Posterior cingulate gyrus (tissue), 11 donors: ENCODE data around the gene MAP2K7.
"Not testable (repeated sequence)": the region's sequence is repeated elsewhere in the genome, so short reads cannot be mapped to it uniquely, and the experiment has no call there.

Experiments
- DNase-seq, 10 donors: peaks; one replicate each; pipeline versions ENCODE4 v3.0.0 to v3.0.0-alpha.2; 2020 to 2021; ENCODE audit warnings: mixed read lengths in 3 of 10
- intact Hi-C: fragments of 100-400 bp; cut with DNase I; formaldehyde crosslinking; loops from one replicate; pipeline ENCODE4 v1.15.1; 2023

The MAP2K7 gene

DNA sequence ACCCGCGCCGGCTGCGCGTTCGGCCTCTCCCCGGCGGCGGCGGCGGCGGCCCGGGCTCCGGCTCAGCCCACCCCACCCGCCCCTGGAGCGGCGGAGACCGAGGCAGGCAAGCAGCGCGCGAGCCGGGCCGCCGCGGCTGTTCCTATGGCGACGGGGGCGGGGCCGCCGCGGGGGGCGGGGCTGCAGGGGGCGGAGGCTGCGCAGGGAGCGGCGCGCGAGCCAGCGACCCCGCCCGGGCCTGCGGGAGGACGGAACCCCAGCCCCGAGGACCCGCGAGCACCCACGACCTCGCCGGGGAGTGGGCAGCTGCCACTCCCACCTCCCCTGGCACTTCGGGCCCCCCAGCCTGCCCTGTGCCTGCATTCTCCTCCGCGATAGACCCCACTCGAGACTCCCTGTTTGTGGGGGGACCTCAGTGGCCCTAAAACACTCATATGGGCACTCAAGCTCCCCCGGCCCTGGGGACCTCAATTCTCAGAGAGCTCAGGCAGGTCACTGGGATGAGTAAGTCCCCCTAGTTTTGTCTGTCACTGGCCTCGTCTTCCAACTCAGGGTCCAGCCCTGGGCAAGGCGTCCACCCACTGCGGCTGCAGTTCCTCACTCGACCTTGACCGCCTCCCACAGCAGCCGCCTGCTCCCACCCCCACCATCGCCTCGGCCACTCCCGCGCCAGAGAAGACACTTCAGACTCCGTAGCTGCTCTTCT, 22.5 kb downstream of the MAP2K7 start, which contains the start of gene CTXN1:
CTXN1 (minus strand) TSS at position 115 of the 706 bp plus-strand sequence. CDS start 597 bp downstream, outside the sequence.
- intact Hi-C loops = no loop called here
- peak in 9 of 10 donors; percentile 44 to 96 (median 69) for DNase-seq

DNA sequence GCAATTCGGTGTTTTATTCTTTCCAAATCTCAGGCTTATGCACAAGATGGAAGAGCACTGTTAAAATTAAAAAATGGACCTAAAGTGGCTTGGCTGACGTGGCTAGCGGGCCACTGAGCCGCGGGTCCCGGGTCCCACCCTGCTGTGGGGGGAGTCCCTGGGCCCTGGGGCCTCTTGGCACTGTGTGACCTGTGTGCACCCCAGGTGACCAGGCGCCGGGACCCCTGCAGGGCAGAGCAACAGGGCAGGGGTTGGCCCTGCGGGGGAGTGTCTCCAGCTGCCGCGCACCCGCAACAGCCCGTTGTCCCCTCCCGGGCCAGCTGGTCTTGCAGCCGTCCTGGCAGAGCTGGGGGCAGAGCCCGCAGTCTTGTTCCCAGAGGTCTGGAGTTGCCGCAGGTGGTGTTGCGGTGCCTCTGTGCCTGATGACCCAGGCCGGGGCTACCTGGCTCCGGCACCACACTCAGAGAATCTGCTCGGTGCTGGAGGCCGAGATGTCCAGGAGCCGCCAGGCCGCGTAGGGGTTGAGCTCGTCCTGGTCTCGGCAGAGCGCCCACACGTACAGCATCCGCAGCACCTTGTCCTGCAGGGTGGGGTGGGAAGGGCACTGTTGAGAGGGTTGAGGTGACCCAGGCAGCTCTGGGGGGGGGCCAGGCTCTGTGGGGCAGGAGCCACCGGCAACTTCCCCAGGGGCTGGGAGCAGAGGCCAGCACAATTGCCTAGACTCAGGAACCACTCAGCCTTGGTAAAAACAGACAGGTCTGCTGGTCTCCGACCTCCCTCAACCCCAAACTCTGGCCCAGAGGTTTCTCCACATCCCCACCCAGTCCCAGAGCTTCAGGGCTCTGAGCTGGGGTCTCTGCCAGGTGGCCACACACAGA, 23.3 kb downstream of the MAP2K7 start:
- DNase-seq = peak in 1 of 10 donors; percentile 83
- intact Hi-C loops = no loop called here

DNA sequence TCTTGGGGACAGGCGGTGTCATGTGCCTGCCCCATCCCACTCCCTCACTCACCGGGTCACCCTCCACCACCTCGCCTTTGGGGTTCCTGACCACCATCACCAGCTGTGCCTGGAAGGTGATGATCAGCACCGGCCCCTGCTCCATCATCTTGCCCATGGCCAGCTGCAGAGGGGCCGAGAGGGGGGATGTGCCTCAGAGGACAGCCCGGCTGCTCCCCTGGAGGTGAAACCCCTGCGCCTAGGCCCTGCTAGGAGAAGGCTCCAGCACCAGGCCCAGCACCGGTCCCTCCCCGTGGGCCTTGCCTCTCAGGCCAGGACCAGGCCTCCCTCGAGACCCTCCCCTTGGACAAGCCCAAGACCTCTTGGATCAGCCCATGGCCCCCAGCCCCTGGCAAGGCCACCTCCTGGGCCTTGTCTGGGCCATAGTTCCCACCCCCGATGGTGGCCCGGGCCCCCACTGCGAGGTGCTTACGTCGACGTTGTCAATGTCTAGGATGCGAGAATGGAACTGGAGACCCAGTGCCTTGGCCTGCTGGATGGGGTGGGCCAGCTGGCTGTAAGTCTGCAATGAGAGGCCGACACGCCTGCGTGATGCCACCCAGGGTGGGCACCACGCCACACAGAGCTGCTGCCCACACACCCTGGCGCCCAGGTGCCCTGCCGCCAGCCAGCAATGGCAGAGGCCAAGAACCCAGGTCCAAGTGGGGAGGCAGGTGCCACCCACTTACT, 24.1 kb downstream of the MAP2K7 start:
- DNase-seq = peak in 1 of 10 donors; percentile 80
- intact Hi-C loops = no loop called here

DNA sequence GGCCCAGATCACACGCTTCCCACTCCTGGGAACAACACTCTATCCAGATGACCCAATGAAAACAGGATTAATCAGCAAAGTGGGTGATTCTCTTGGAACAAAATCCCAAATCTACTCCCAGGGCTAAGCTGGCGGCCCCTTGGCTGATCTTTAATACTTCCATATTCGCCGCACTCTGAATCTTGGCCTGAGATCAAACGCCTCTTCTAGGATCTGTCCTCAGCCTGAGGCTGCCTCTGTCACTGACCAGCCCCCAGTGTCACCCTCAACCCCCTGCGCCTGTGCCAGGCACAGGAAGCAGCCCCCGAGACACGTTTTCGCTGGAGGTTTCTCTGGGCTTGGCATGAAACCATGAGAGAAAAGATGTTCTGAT, 24.6 kb downstream of the MAP2K7 start:
- intact Hi-C loops = no loop called here
- no peak for DNase-seq

DNA sequence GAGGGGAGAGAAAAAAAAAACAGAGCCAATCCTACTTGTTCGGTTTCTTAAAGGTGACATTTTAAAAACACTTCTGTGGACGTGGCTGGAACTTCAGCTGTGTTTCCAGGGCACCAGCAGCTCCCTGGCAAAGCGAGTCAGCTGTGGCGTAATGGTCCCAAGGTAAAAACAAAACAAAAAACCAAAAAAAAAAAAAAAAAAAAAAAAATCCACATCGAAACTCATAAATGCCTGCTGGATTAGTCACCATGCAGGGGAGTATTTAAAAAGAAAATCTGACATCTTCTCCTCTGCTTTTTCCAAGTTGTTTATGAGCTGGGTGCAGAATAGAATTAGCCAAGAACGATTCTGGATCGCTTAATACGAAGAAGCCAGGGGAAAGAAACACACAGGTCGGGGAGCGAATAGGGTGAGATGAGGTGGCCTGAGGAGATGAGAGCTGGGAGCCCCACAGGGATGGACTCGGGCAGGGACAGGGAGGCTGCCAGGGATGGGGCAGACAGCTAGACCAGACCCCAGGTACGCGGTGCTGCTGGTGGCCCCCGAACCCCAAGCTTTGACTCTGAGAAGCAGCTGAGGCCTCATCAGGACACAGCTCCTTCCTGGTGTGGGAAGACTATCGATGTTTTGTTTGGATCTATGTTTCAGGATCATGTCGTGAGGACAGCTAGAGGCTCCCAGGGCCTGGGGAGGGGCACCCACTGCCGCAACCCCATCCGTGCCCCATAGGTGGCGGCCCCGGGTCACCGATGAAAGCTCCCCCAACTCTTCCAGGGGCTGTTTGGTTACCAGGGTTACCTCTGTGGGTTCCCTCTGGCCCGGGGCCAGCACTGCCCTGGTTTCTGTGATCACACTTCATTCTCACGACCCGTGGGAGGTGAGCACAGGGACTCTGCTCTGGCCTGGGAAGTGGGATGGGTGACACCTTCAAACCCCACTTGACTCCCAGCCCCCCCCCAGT, 25.3 kb downstream of the MAP2K7 start:
- intact Hi-C loops = no loop called here
- DNase-seq = peak in 2 of 10 donors; percentile 82 to 84

DNA sequence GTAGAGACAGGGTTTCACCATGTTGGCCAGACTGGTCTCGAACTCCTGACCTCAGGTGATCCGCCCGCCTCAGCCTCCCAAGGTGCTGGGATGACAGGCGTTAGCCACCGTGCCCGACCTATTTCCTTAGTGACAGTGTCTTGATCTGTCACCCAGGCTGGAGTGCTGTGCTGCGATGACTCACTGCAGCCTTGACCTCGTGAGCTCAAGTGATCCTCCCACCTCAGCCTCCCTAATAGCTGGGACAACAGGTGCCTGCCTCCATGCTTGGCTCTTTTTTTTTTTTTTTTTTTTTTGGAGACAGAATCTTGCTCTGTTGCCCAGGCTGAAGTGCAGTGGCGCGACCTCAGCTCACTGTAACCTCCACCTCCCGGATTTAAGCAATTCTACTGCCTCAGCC, 26.4 kb downstream of the MAP2K7 start:
- DNase-seq, intact Hi-C loops: not testable (repeated sequence)

DNA sequence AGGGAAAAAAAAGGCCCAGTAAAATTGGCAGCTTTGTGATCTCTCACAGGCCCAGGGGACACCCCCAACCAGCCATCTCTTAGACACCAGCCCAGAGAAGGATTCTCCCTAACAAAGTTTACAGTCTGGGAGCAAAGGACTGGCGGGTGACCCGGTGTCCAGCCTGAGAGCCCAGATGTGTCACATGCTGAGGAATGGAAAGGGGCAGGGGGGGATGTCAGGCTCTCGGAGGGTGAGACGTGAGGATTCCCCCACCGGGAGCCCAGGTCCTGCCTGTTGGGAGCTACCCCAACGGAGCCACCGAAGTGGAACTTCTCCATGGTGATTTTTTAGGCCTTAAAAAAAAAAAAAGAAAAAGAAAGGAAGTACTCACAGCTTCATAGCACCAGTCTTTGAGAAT, 27.1 kb downstream of the MAP2K7 start:
- intact Hi-C loops = no loop called here
- peak in 1 of 10 donors; percentile 57 for DNase-seq

DNA sequence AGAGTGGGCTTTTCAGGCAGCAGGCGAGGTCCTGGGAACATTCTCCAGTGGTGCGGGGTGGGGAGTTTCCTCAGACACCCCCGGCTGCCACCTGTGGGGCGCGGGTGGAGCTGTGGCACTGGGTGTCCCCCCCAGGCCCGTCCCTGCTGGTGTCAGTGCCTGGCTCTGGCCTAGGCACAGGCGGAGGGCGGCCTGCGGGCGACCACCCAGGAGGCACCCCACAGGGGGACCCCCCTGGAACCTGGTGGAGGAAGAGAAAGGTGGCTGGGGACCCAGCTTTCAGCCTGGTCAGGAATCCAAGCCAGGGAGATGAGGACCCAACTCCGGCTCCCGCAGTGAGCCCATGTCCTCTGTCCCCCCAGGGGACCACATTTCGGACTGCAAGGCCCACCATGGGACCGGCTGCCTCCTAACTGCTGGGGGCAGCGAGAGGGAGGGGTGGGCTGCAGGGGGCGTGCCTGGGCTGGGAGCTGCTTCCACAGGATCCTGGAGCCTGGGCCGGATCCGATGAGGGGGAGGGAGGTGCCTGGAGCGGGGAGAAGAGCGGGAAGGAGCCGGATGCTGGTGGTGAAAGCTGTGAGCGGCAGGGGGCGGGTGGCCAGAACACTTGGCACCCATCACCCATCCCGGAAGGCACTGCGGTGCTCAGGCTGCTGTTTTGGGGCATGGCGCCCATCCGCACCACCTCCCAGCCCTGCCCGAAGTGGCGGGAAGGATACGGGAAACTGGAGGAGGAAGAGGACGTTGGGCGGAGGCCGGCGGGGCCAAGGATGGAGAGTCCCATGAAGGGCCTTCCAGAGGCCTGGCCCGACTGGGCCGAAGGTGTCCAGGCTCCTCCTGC, 27.8 kb downstream of the MAP2K7 start:
- DNase-seq = peak in 6 of 10 donors; percentile 40 to 94 (median 60)

DNA sequence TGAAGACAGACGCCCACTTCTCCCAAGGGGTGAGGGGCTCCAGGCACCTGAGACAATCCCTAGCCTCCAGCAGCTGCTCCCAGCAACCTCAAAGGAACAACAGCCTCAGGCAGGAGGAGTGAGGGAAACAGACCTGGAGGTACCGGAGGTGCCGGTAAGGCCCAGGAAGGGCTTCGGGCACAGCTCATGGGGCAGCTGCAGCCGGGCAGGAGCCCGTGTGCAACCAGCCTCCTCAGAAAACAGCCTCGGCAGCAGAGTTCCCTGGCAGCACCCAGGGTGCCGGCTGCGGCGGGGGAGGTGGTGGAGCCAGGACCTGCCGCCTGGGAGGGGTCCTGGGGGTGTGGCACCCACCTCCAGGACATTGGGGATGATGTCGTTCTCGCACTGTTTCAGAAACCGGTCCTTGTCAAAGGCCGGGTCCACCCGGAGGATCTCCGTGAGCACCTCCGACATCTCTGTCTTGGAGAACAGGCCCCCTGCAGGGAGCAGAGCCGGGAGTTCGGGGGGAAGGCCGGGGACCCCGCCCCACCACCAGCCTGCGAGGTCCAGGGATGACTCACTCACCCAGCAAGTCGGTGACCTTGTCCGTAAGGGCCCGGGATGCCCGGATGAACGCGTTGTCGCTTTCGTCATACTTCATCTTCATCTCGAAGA, 28.7 kb downstream of the MAP2K7 start:
- peak in 1 of 10 donors; percentile 66 for DNase-seq
- intact Hi-C loops = no loop called here

More for the DNA sequence above, 27.8 kb downstream of the MAP2K7 start:
- intact Hi-C loops = no loop called here

DNA sequence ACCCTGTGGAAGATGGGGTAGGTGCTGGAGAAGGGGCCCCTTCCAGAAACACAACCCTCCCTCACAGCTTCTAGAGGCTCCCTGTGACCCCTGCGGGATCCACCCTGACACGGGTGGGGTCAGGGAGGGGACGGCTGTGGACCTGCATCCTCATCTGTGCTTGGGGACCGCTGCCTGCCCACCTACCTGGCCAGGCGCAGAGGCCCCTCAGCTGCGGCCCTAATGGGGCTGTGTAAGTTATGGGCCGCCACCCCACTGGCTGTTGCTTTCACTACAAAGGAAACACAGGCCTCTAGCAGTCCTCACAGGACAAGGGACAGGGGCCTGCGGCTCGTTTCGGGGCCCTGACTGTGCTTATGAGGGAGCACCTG, 29.2 kb downstream of the MAP2K7 start:
- DNase-seq = peak in 1 of 10 donors; percentile 66
- intact Hi-C loops = no loop called here

DNA sequence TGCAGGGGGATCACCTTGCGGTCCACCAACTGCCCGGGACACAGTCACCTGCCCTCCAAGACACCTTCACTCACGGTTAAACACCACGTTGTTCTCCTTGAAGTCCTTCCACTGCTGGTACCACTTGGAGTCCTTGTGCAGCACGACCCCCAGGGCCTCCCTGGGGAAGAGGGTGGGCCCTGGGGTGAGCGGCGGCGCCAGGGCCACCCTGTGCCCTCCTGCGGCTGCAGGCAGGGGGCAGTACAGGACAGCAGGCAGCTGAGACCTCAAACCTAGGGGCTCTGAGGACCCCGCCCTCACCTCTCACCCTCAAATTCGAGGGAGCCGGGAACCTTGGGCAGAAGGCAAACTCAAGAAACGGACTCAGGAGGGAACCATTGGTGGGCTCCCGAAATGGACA, 29.7 kb downstream of the MAP2K7 start:
- peak in 1 of 10 donors; percentile 81 for DNase-seq
- intact Hi-C loops = no loop called here

DNA sequence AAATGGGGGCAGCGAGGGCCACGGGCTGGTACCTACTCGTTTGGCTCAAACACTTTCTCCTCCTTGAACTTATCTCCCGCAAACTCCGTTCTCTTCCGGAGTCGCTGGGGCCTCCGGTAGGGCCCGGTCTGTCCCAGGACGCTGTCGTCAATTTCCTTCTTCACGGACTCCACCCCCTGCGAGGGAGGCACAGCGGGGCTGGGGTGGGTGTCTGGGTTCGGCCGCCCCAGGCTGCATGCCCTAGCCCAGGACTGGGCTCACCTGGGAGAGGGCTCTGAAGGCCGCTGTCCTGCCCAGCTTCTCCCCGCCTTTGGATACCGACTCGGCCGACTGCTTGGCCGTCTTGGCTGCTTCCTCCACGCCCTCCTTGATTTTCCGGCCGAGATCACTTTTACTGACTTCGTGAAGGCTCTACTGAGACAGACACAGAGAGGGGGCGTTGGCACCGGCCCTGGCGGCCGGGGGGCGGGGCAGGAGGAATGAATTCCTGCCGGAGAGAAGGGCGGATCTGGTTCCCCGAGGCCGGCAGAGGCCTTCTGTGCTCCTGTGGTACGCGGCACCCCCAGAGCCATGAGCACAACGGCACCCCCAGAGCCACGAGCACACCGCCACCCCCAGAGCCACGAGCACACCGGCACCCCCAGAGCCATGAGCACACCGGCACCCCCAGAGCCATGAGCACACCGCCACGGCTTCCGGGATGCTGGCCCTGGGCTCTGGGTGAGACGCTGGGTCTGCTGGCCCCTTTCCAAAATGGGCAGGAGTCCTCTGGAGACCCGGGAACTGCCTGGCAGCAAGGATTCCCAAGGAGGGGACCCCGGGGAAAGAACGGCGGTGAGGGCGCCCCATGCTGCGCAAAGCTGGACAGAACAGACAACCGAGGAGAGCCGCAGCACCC, 30.4 kb downstream of the MAP2K7 start:
- peak in 1 of 10 donors; percentile 71 for DNase-seq
- intact Hi-C loops = no loop called here

DNA sequence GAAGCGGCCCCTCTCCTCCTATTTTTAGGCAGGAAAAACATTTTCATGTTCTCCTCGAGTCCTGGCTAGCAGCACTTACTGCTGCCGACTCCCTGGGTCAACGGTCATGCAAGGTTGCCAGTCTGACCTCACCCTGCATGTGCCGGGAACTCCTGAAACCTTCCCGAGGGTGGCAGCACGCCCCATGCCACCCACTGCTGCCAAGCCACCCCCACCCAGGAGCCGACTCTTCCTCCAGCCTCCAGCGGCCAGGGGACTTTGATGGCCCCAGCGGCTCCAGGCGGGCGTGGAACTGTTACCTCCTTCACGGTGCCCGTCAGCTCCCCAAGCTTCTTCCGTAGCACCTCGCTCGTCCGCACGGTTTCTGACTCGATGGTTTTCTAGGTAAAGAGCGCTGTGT, 31.1 kb downstream of the MAP2K7 start:
- intact Hi-C loops = no loop called here
- DNase-seq = peak in 1 of 10 donors; percentile 83

DNA sequence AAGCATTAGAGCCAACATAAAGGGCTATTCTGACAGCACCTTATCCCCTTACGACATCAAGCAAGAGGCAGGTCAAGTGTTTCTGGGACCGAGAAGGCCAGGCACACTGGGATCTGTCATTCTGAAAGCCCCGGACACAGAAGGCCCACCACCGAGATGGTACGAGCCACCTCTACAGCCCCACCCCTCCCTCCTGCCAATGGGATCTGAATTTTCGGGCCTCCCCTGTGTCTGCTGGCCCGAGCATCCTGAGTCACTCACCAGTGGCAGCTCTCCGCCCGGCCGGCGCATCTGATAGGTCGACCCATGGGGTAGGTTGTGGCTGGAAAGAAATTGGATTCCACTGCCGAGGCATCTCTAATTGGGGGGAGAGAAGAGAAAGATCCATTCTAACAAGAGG, 37.2 kb downstream of the MAP2K7 start:
- intact Hi-C loops = loop anchor here (5.0 to 10.0 kb wide), 2 partner anchors 214 to 311 kb away; no protein-coding TSS in a partner anchor
- DNase-seq = peak in 1 of 10 donors; percentile 76

DNA sequence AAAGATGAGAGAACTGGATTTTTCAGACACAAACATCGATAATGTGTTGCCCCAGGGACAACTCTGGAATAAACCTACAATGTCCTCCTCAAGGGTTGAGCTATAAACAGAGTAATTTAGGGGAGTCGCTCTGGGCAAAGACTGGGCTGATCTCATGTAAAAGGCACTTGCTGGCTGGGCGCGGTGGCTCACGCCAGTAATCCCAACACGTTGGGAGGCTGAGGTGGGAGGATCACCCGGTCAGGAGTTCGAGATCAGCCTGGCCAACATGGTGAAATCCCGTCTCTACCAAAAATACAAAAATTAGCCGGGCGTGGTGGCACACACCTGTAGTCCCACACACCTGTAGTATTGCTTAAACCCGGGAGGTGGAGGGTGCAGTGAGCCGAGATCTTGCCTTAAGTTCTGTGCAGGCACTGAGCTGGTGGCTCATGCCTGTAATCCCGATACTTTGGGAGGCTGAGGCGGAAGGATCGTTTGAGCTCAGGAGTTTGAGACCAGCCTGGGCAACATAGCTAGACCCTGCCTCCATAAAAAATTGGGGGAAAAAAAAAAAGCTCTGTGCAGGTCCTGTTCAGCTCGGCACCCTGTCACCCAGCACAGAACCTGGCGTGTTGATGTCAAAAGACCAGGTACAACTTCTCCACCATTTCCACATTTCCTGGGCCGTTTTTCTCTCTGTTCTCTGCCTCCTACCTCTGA, 38.4 kb downstream of the MAP2K7 start:
- peak in 1 of 10 donors; percentile 33 for DNase-seq
- intact Hi-C loops = loop anchor here (5.0 to 10.0 kb wide), 2 partner anchors 213 to 310 kb away; no protein-coding TSS in a partner anchor

DNA sequence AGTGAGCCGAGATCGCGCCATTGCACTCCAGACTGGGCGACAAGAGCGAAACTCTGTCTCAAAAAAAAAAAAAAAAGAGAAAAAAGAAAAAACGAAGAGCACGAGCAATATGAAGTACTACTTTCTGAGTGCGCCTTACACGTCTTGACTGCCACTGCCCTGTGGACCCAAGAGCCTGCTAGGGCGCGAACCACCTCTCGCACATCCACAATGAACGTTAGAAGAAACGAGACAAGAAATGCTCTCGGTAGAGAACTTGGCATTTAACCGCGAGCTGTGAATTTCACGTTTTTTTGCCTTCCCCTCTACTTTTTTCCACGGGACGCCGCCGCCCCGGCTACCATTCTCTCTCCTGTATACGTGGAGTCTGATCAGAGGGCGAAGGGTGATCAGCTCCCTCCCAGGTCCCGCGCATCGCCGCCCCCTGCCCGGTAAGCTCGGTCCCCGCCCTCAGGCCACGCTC, 39.3 kb downstream of the MAP2K7 start:
- peak in 1 of 10 donors; percentile 62 for DNase-seq
- intact Hi-C loops = loop anchor here (1.0 to 10.0 kb wide), 3 partner anchors 62 to 309 kb away; partner anchors contain the start of gene ELAVL1
